Omental fat pad (tissue), 4 donors: Measurements from ENCODE around the gene FGFBP1. TPM values are rescaled to one million over a fixed set of nuclear protein-coding genes. Genes with fewer than 3 reads are reported as not detected.
"Not testable (repeated sequence)": the region's sequence is repeated elsewhere in the genome, so short reads cannot be mapped to it uniquely, and the experiment has no call there.

ENCODE experiments used
- ATAC-seq: fragments of 150-250 bp; one replicate; pipeline ENCODE4 v1.9.1; 2016; ENCODE audit warnings: mild to moderate bottlenecking, moderate library complexity; ENCODE audit not compliant: low FRiP score
- DNase-seq: peaks from one replicate; pipeline ENCODE4 v3.0.0-alpha.2; 2019; ENCODE audit warnings: low spot score
- total RNA-seq, 4 donors: library from RNA; depleted of rRNA; stranded (reverse); fragments of >200 nt; gene quantifications; one replicate each; pipeline ENCODE4 v1.1.0, GENCODE V29; 2016
- TF ChIP-seq, protein P1 (sequence below), 3 donors: fragments of 450-650 bp; IDR thresholded peaks; one replicate each; pipeline ENCODE4 v1.5.1; 2016 to 2017; ENCODE audit warnings: antibody characterized with exemption in 3 of 3, mild to moderate bottlenecking in 3 of 3, moderate library complexity in 2 of 3

FGFBP1 gene
- total RNA-seq, 4 donors from 2014 or later, result 0.50 to 25.8 (median 1.9) TPM

DNA sequence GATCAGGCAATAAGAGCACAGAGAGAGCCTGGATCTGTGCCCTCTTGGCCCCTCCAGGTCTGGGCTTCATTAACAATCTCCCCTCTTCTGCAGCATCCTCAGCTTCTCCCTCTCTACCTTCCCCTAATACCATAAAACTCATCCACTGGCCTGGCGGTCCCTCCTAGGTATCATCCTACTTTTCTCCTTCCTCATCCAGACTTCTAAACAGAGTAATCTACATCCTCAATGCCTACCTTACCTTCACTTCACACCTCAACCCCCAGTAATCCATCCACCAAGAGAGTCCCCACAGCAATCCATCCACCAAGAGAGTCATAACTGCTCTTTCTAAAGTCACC is 17.0 kb downstream of the FGFBP1 start:
- no peak for DNase-seq
- TF ChIP-seq, protein P1, sequence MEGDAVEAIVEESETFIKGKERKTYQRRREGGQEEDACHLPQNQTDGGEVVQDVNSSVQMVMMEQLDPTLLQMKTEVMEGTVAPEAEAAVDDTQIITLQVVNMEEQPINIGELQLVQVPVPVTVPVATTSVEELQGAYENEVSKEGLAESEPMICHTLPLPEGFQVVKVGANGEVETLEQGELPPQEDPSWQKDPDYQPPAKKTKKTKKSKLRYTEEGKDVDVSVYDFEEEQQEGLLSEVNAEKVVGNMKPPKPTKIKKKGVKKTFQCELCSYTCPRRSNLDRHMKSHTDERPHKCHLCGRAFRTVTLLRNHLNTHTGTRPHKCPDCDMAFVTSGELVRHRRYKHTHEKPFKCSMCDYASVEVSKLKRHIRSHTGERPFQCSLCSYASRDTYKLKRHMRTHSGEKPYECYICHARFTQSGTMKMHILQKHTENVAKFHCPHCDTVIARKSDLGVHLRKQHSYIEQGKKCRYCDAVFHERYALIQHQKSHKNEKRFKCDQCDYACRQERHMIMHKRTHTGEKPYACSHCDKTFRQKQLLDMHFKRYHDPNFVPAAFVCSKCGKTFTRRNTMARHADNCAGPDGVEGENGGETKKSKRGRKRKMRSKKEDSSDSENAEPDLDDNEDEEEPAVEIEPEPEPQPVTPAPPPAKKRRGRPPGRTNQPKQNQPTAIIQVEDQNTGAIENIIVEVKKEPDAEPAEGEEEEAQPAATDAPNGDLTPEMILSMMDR (IDR thresholded peaks at IDR 0.05), result no peak
- no peak for ATAC-seq

GRCh38 chr4:15920723-15921591 is 17.6 kb downstream of the FGFBP1 start:
- DNase-seq (peak; percentile 90), ATAC-seq (peak; percentile 96)
- TF ChIP-seq, protein P1 (IDR thresholded peaks at IDR 0.05), result no peak

- TF ChIP-seq, protein P1 (IDR thresholded peaks at IDR 0.05), result no peak
- ATAC-seq (peak; percentile 29), DNase-seq (no peak)
These were observed 19.9 kb downstream of the FGFBP1 start for GRCh38 chr4:15918484-15919129.

- no peak for DNase-seq
- TF ChIP-seq, protein P1 (IDR thresholded peaks at IDR 0.05), result no peak
- ATAC-seq, result no peak
These were observed 21.2 kb downstream of the FGFBP1 start for GRCh38 chr4:15917297-15917696.

GRCh38 chr4:15916358-15916757 is 22.2 kb downstream of the FGFBP1 start:
- not testable (repeated sequence) for ATAC-seq, DNase-seq

- TF ChIP-seq, protein P1 (IDR thresholded peaks at IDR 0.05), result no peak
- ATAC-seq (no peak), DNase-seq (no peak)
These were observed 23.8 kb downstream of the FGFBP1 start for GRCh38 chr4:15914736-15915135.

DNA sequence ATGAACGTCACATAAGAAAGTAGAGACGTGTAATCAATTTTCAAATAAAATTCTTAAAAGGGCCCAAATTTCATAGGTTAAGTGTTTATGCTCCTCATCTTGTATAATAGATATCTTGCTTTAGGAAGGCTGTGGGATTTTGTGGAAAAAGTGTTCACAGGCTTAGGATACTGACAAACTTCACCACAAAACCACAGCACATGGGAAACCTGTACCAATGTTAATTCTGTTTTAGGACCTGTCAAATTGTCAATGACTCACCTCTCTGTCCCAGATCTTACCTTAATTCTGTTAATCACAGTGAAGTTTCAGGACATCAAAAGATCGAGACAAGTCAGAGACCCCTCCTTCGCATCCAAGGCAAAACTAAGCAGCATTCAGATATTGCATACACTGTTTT is 24.2 kb downstream of the FGFBP1 start:
- no peak for ATAC-seq
- DNase-seq, result no peak
- TF ChIP-seq, protein P1 (IDR thresholded peaks at IDR 0.05), result no peak
